K562 (cell line): Measurements from ENCODE around the gene BMP6. TPM values are rescaled to one million over a fixed set of nuclear protein-coding genes. Genes with fewer than 3 reads are reported as not detected.

ENCODE experiments used
- CREM ChIP-seq: IDR thresholded peaks from 2 replicates; pipeline ENCODE4 v1.6.1; 2014; ENCODE audit warnings: antibody characterized with exemption, low read depth
- DIDO1 ChIP-seq: fragments of 450-650 bp; IDR thresholded peaks from 2 replicates; pipeline ENCODE4 v1.6.1; 2016; ENCODE audit warnings: low read depth, missing biosample characterization, missing genetic modification characterization
- EGR1 ChIP-seq: fragments of 450-650 bp; conservative IDR thresholded peaks from 2 replicates; pipeline ENCODE4 v1.6.1; 2017; ENCODE audit warnings: mild to moderate bottlenecking
- FOSL1 ChIP-seq: fragments of 200-800 bp; sonication (Bioruptor generic); conservative IDR thresholded peaks from 2 replicates; pipeline ENCODE4 v1.6.1; 2016; ENCODE audit warnings: missing genetic modification characterization, missing compliant biosample characterization
- MTA1 ChIP-seq: fragments of 450-650 bp; IDR thresholded peaks from 2 replicates; pipeline ENCODE4 v1.6.1; 2017; ENCODE audit warnings: borderline replicate concordance
- OTX1 ChIP-seq: fragments of 450-650 bp; formaldehyde crosslinking; IDR thresholded peaks from 2 replicates; pipeline ENCODE4 v1.4.0; 2022; ENCODE audit warnings: mild to moderate bottlenecking
- PRMT5 ChIP-seq: sonication (generic); formaldehyde crosslinking; IDR thresholded peaks from 2 replicates; pipeline ENCODE4 v1.5.0; 2020; ENCODE audit warnings: missing genetic modification reagents
- RBBP5 ChIP-seq: fragments of 200-600 bp; sonication (generic); IDR thresholded peaks from 2 replicates; pipeline ENCODE4 v1.6.1; 2012; ENCODE audit warnings: borderline replicate concordance, mild to moderate bottlenecking, low read length, control low read depth, inconsistent platforms; ENCODE audit not compliant: insufficient read depth, poor library complexity, severe bottlenecking
- RHOXF2B ChIP-seq: fragments of 250-450 bp; sonication (Bioruptor Pico); conservative IDR thresholded peaks from 2 replicates; pipeline ENCODE4 v1.5.1; 2021
- SFPQ ChIP-seq: fragments of 200-400 bp; formaldehyde crosslinking; IDR thresholded peaks from 2 replicates; pipeline ENCODE4 v1.6.1; 2017; ENCODE audit warnings: mild to moderate bottlenecking, low read depth, low read length, moderate library complexity
- SRSF1 ChIP-seq: fragments of 200-400 bp; formaldehyde crosslinking; IDR thresholded peaks from 2 replicates; pipeline ENCODE4 v1.6.1; 2017; ENCODE audit warnings: mild to moderate bottlenecking, low read depth, low read length, moderate library complexity
- TEAD1 ChIP-seq, 2 experiments: fragments of 450-650 bp in 1 of 2; sonication (generic) in 1 of 2; formaldehyde crosslinking; IDR thresholded peaks; 2 replicates each; pipeline versions ENCODE4 v1.4.0 to v1.8.0; 2020 to 2022; ENCODE audit warnings: mild to moderate bottlenecking in 2 of 2, missing genetic modification reagents in 1 of 2
- U2AF2 ChIP-seq: fragments of 200-400 bp; formaldehyde crosslinking; optimal IDR thresholded peaks from 2 replicates; pipeline ENCODE3; 2017; ENCODE audit warnings: low read depth, mild to moderate bottlenecking, low read length
- ZKSCAN1 ChIP-seq: fragments of 150-350 bp; IDR thresholded peaks from 2 replicates; pipeline ENCODE4 v1.6.1; 2016; ENCODE audit warnings: low read depth, low read length
- ZNF143 ChIP-seq: sonication (generic); formaldehyde crosslinking; IDR thresholded peaks from 2 replicates; pipeline ENCODE4 v1.9.0; 2022; ENCODE audit warnings: mild to moderate bottlenecking, missing genetic modification reagents
- ZNF282 ChIP-seq: sonication (generic); formaldehyde crosslinking; IDR thresholded peaks from 2 replicates; pipeline ENCODE4 v1.8.1; 2023; ENCODE audit warnings: missing genetic modification reagents
- ZNF589 ChIP-seq: fragments of 200-800 bp; sonication (Bioruptor generic); IDR thresholded peaks from 2 replicates; pipeline ENCODE4 v1.6.1; 2016; ENCODE audit warnings: low read depth, missing genetic modification characterization, missing compliant biosample characterization
- ZNF707 ChIP-seq: fragments of 250-450 bp; sonication (Bioruptor Pico); conservative IDR thresholded peaks from 2 replicates; pipeline ENCODE4 v1.8.0; 2022; ENCODE audit warnings: inconsistent platforms, mild to moderate bottlenecking, moderate library complexity
- polyA plus RNA-seq, 8 experiments: library from polyadenylated mRNA; depleted of rRNA in 4 of 8; stranded (reverse) in 5 of 8; unstranded in 3 of 8; fragments of >200 nt; fragmentation: Nextera tagmentation in 2 of 8; fragmentation: Illumina TruSeq in 1 of 8; extraction: Ambion mirVana in 2 of 8; extraction: Trizol in 1 of 8; gene quantifications; 2 replicates each; pipeline versions ENCODE4 v1.2.1 to v1.2.3, GENCODE V29; 2011 to 2014; ENCODE audit warnings: inconsistent platforms in 1 of 8, missing spikeins in 1 of 8
- total RNA-seq, 7 experiments: library from RNA; depleted of rRNA in 6 of 7; stranded (reverse); fragments of >200 nt in 6 of 7; fragmentation: Illumina TruSeq in 2 of 7; extraction: Trizol in 2 of 7; gene quantifications; 2 replicates each; pipeline versions ENCODE4 v1.2.1 to v1.2.3, GENCODE V29; 2011 to 2021; ENCODE audit warnings: low replicate concordance in 1 of 7
- TF ChIP-seq, protein P1 (sequence below): sonication (generic); formaldehyde crosslinking; IDR thresholded peaks from 2 replicates; pipeline ENCODE4 v1.8.1; 2023; ENCODE audit warnings: missing genetic modification reagents, mild to moderate bottlenecking, borderline replicate concordance
- TF ChIP-seq, protein P2 (sequence below): sonication (generic); formaldehyde crosslinking; IDR thresholded peaks from 2 replicates; pipeline ENCODE4 v1.4.0; 2020; ENCODE audit warnings: mild to moderate bottlenecking, missing genetic modification reagents

Gene BMP6
- total and polyA plus RNA-seq, 9 of the 15 experiments (the other 6 are each of a cell fraction or from before 2014, with no cell fraction given) = 0.01 to 0.13 (median 0.06) TPM; not detected in 3

DNA sequence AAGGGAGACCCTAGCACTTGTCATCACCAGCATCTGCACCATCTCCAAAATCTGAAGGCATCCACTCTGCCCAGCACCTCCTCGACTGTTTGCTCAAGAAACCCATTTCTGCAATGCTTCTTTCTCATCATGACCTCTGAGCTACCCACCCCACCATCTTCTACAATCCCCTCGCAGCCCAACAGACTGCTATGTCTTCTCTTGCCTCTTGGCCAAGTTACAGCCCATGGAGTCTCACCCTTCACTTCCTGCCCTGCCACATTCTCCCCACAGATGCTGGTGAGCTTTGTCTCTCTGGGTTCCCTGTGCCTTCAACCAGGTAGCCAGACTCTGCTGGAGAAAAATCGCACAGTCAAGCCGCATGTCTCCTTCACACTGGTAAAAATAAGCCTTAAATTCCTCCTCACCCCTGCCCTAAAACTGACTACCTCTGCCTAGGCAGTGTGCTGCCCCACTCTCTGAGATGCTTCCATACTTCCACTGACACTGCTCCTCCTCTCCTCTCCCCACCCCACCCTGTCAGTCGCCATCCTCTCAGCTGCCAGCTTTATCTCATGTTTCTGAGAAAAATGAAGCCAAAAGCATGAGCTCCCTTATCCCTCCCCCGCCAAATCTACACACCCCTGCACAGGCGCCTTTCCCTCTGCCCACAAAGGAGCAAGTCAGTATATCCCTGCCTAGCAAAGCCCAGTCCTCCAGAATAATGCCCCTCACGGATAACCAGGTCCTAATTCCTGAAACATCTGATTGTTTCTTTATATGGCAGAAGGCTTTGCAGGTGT, 187.0 kb downstream of the BMP6 start (continued):
- TF ChIP-seq, protein P1, sequence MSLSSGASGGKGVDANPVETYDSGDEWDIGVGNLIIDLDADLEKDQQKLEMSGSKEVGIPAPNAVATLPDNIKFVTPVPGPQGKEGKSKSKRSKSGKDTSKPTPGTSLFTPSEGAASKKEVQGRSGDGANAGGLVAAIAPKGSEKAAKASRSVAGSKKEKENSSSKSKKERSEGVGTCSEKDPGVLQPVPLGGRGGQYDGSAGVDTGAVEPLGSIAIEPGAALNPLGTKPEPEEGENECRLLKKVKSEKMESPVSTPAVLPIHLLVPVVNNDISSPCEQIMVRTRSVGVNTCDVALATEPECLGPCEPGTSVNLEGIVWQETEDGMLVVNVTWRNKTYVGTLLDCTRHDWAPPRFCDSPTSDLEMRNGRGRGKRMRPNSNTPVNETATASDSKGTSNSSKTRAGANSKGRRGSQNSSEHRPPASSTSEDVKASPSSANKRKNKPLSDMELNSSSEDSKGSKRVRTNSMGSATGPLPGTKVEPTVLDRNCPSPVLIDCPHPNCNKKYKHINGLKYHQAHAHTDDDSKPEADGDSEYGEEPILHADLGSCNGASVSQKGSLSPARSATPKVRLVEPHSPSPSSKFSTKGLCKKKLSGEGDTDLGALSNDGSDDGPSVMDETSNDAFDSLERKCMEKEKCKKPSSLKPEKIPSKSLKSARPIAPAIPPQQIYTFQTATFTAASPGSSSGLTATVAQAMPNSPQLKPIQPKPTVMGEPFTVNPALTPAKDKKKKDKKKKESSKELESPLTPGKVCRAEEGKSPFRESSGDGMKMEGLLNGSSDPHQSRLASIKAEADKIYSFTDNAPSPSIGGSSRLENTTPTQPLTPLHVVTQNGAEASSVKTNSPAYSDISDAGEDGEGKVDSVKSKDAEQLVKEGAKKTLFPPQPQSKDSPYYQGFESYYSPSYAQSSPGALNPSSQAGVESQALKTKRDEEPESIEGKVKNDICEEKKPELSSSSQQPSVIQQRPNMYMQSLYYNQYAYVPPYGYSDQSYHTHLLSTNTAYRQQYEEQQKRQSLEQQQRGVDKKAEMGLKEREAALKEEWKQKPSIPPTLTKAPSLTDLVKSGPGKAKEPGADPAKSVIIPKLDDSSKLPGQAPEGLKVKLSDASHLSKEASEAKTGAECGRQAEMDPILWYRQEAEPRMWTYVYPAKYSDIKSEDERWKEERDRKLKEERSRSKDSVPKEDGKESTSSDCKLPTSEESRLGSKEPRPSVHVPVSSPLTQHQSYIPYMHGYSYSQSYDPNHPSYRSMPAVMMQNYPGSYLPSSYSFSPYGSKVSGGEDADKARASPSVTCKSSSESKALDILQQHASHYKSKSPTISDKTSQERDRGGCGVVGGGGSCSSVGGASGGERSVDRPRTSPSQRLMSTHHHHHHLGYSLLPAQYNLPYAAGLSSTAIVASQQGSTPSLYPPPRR (CRISPR knock-in tag) = no peak
- TF ChIP-seq ZNF282 (CRISPR knock-in tag) (no peak), SFPQ (no peak), CREM (no peak), ZNF589 (CRISPR knock-in tag) (no peak), OTX1 (CRISPR knock-in tag) (no peak), DIDO1 (tag) (no peak), TEAD1 (CRISPR knock-in tag; IDR thresholded peaks at IDR 0.05) (no peak), ZKSCAN1 (no peak), RBBP5 (no peak), EGR1 (peak; percentile 71; the same call in 1 of the 2 replicates), ZNF707 (CRISPR knock-in tag) (no peak), ZNF143 (CRISPR knock-in tag) (no peak), MTA1 (peak; percentile 67), PRMT5 (CRISPR knock-in tag) (no peak), FOSL1 (tag) (no peak), SRSF1 (no peak), U2AF2 (no peak), RHOXF2B (CRISPR knock-in tag) (no peak)
- TF ChIP-seq, protein P2, sequence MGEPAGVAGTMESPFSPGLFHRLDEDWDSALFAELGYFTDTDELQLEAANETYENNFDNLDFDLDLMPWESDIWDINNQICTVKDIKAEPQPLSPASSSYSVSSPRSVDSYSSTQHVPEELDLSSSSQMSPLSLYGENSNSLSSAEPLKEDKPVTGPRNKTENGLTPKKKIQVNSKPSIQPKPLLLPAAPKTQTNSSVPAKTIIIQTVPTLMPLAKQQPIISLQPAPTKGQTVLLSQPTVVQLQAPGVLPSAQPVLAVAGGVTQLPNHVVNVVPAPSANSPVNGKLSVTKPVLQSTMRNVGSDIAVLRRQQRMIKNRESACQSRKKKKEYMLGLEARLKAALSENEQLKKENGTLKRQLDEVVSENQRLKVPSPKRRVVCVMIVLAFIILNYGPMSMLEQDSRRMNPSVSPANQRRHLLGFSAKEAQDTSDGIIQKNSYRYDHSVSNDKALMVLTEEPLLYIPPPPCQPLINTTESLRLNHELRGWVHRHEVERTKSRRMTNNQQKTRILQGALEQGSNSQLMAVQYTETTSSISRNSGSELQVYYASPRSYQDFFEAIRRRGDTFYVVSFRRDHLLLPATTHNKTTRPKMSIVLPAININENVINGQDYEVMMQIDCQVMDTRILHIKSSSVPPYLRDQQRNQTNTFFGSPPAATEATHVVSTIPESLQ (CRISPR knock-in tag) = no peak
